ENCODE results near the gene PTPRN2. TPM values are rescaled to one million over a fixed set of nuclear protein-coding genes. Genes with fewer than 3 reads are reported as not detected.

The PTPRN2 gene
- total and polyA plus RNA-seq, 8 donors = 12.2 to 49.2 (median 31.8) TPM

GRCh38 chr7:158190756-158191155 is 396.9 kb downstream of the PTPRN2 start:
- no peaks in the 10 kb centered on the region for H3K9me3 ChIP-seq
- no peak for TF ChIP-seq CTCF (IDR thresholded peaks at IDR 0.05)
- no peak overlapping the region for H3K27ac ChIP-seq
- intact Hi-C loops (cut with DNase I) = no loop called here
- no peak overlapping the region for H3K4me3 ChIP-seq
- WGBS, 2 donors = 82 to 86% methylated on average over 11 of the region's 11 CpGs
- DNase-seq = no peak
- no peak for ATAC-seq
- no peaks in the 10 kb centered on the region for H3K36me3 ChIP-seq
- no peaks in the 10 kb centered on the region for H3K4me1 ChIP-seq
- FAIRE-seq = no peak
- H3K27me3 ChIP-seq = no peaks in the 10 kb centered on the region

- H3K27ac ChIP-seq = no peak overlapping the region
- ATAC-seq (no peak), DNase-seq (no peak), FAIRE-seq (no peak)
- no peak overlapping the region for H3K4me3 ChIP-seq
- no peak for TF ChIP-seq CTCF (IDR thresholded peaks at IDR 0.05)
- no peaks in the 10 kb centered on the region for H3K36me3 ChIP-seq
- H3K9me3 ChIP-seq = no peaks in the 10 kb centered on the region
- intact Hi-C loops (cut with DNase I) = no loop called here
- no peaks in the 10 kb centered on the region for H3K4me1 ChIP-seq
- WGBS, 2 donors = 95% methylated on average over 15 of the region's 15 CpGs
- no peaks in the 10 kb centered on the region for H3K27me3 ChIP-seq
These were observed 398.9 kb downstream of the PTPRN2 start for GRCh38 chr7:158188676-158189075.

GRCh38 chr7:158187694-158187994 is 400.0 kb downstream of the PTPRN2 start:
- DNase-seq = no peak

GRCh38 chr7:158186864-158187693 is 400.5 kb downstream of the PTPRN2 start:
- H3K27me3 ChIP-seq = no peaks in the 10 kb centered on the region
- no peak overlapping the region for H3K4me3 ChIP-seq
- intact Hi-C loops (cut with DNase I) = no loop called here
- no peaks in the 10 kb centered on the region for H3K36me3 ChIP-seq
- 73 to 82% methylated on average over 13 of the region's 13 CpGs for WGBS, 2 donors
- no peaks in the 10 kb centered on the region for H3K9me3 ChIP-seq
- DNase-seq (no peak), ATAC-seq (no peak), FAIRE-seq (no peak)
- no peak overlapping the region for H3K27ac ChIP-seq
- TF ChIP-seq CTCF (IDR thresholded peaks at IDR 0.05) = no peak
- no peaks in the 10 kb centered on the region for H3K4me1 ChIP-seq

More at GRCh38 chr7:158187694-158187994, 400.0 kb downstream of the PTPRN2 start:
- intact Hi-C loops (cut with DNase I) = no loop called here
- H3K9me3 ChIP-seq = no peaks in the 10 kb centered on the region
- no peak overlapping the region for H3K27ac ChIP-seq
- H3K4me3 ChIP-seq = no peak overlapping the region
- WGBS, 2 donors = 76 to 93% methylated on average over 7 of the region's 7 CpGs
- ATAC-seq = no peak
- H3K4me1 ChIP-seq = no peaks in the 10 kb centered on the region
- no peaks in the 10 kb centered on the region for H3K36me3 ChIP-seq
- no peak for TF ChIP-seq CTCF (IDR thresholded peaks at IDR 0.05)
- no peaks in the 10 kb centered on the region for H3K27me3 ChIP-seq
- FAIRE-seq = no peak

- no peak for TF ChIP-seq CTCF (IDR thresholded peaks at IDR 0.05)
- Histone ChIP-seq H3K27me3 (no peaks in the 10 kb centered on the region), H3K4me3 (no peak overlapping the region), H3K36me3 (no peaks in the 10 kb centered on the region), H3K4me1 (no peaks in the 10 kb centered on the region), H3K27ac (no peak overlapping the region), H3K9me3 (no peaks in the 10 kb centered on the region)
- FAIRE-seq (no peak), ATAC-seq (no peak), DNase-seq (no peak)
- WGBS, 2 donors = 94 to 95% methylated on average over 10 to 12 of the region's 12 CpGs
- intact Hi-C loops (cut with DNase I) = no loop called here
These were observed 401.2 kb downstream of the PTPRN2 start for GRCh38 chr7:158186406-158186805.
